GM12865 (cell line): Measurements from ENCODE around the gene LMAN1L.
A peak's percentile ranks its signal among the peaks of the same experiment; 100 is the strongest.

Experiments used
- DNase-seq: peaks from one replicate; pipeline ENCODE4 v3.0.0; 2010; ENCODE audit warnings: low read depth
- H3K4me3 ChIP-seq: 2 replicates; pipeline ENCODE4 v1.5.1; 2011; ENCODE audit warnings: mild to moderate bottlenecking, low read depth, low read length, control low read depth
- CTCF ChIP-seq: IDR thresholded peaks from 2 replicates; pipeline ENCODE4 v1.5.1; 2011; ENCODE audit warnings: low read length, control low read depth, low read depth, inconsistent platforms; ENCODE audit not compliant: insufficient read depth; ENCODE audit errors: missing control alignments

The LMAN1L gene

DNA sequence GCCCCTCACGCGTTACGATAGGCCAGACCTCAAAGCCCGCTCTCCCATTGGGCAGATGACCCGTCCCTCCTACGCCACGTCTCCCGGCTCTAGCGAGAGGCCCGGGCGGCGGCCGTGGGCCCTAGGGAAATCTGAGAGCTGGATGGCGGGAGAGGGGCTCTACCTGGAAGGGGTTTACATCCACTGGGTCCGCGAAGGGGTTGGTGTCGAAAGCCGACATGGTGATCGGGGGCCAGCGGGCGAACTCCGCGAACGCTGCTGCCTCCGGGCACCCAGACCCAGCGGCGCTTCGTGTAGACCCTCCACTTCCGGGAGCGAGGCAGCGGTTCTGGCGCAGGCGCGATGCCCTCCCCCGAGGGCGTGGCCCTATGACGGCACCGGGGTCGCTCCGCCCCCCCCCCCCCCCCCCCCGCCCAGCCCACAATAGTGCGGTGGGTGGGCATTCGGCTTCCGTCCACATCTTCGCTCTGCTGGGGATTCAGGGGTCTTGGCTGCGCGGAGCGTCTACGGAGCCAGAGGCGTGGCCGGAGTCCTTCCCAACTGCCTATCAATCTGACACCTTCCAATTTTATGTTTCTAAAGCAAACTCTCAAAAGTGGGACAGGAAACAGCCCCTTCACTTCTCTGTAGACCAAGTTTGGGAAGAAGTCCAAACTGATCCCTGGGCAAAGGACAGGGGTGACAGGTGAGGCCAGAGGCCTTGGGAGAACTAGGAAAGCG is 60.6 kb downstream of the LMAN1L start, which contains the start of gene SCAMP2:
Gene SCAMP2 (minus strand): TSS at position 330 of the 720 bp plus-strand sequence. CDS start 110 bp downstream, at position 220.
- peak; percentile 96 for DNase-seq
- TF ChIP-seq CTCF, result no peak
- peak within 1 kb of the TSS; percentile 99 for H3K4me3 ChIP-seq

DNA sequence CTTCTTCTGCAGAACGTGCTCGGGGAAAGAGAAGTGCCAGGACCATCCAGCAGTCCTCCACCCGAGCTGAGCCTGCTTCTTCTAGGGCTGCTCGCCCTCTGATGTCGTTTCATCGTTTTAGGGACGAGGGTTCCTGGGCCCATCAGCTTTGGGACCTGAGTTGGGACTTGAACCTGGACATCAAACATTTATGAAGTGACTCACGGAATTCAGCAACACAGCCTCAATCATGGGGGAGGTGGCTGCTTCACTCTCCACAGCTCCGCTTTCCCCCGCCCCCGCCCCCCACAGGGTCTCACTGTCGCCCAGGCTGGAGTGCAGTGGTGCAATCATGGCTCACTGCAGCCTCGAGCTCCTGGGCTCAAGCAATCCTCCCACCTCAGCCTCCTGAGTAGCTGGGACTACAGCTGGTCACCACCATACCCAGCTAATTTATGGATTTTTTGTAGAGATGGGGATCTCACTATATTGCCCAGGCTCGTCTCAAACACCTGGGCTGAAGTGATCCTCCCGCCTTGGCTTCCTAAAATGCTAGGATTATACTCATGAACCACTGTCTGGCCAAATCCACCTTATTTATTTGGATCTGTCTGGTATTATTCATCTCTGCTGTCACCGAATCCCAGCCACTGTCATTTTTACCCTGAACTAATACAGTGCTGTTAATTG is 61.3 kb downstream of the LMAN1L start:
- TF ChIP-seq CTCF, result no peak
- DNase-seq, result peak; percentile 37
- peak overlapping the region; percentile 99 for H3K4me3 ChIP-seq
